DND-41 (cell line): ENCODE results near the gene PLPPR2.

Source experiments
- ATAC-seq: fragments of 200-7000 bp; cut with Tn5 transposase; 3 replicates; pipeline ENCODE4 v1.9.1; 2021; ENCODE audit warnings: low read depth; ENCODE audit not compliant: insufficient read depth
- DNase-seq: peaks from one replicate; pipeline ENCODE4 v3.0.0-alpha.2; 2020
- H2AFZ ChIP-seq: 2 replicates; pipeline ENCODE4 v1.6.0; 2012; ENCODE audit warnings: low read depth, low read length
- H3K27ac ChIP-seq: 2 replicates; pipeline ENCODE4 v1.5.1; 2012; ENCODE audit warnings: low read length, inconsistent platforms
- H3K27me3 ChIP-seq: fragments of 200-600 bp; sonication (generic); 2 replicates; pipeline ENCODE4 v1.6.0; 2012; ENCODE audit warnings: low read length, mild to moderate bottlenecking, inconsistent platforms; ENCODE audit not compliant: insufficient read depth, poor library complexity
- H3K36me3 ChIP-seq: 2 replicates; pipeline ENCODE4 v1.5.1; 2012; ENCODE audit warnings: low read length, inconsistent platforms; ENCODE audit not compliant: insufficient read depth
- H3K4me1 ChIP-seq: 2 replicates; pipeline ENCODE4 v1.5.1; 2012; ENCODE audit warnings: mild to moderate bottlenecking, low read length; ENCODE audit not compliant: insufficient read depth
- H3K4me2 ChIP-seq: 2 replicates; pipeline ENCODE4 v1.6.0; 2012; ENCODE audit warnings: mild to moderate bottlenecking, moderate library complexity, low read length, inconsistent platforms; ENCODE audit not compliant: insufficient read depth
- H3K4me3 ChIP-seq, 2 experiments: fragments of 200-600 bp in 1 of 2; shearing (Covaris generic) in 1 of 2; 2 replicates each; pipeline ENCODE4 v1.5.1; 2012 to 2016; ENCODE audit warnings: inconsistent platforms in 2 of 2, low read length in 2 of 2, mild to moderate bottlenecking in 2 of 2, low read depth in 1 of 2, moderate library complexity in 1 of 2
- H3K79me2 ChIP-seq: 2 replicates; pipeline ENCODE4 v1.6.0; 2012; ENCODE audit warnings: low read length, inconsistent platforms; ENCODE audit not compliant: insufficient read depth
- H3K9ac ChIP-seq: 2 replicates; pipeline ENCODE4 v1.6.0; 2012; ENCODE audit warnings: low read depth, mild to moderate bottlenecking, inconsistent platforms, low read length, moderate library complexity
- H3K9me3 ChIP-seq: 2 replicates; pipeline ENCODE4 v1.5.1; 2012; ENCODE audit warnings: low read length, moderate library complexity, mild to moderate bottlenecking, inconsistent platforms; ENCODE audit not compliant: insufficient read depth, severe bottlenecking
- H4K20me1 ChIP-seq: 2 replicates; pipeline ENCODE4 v1.6.0; 2012; ENCODE audit warnings: low read length; ENCODE audit not compliant: insufficient read depth
- EZH2 ChIP-seq: IDR thresholded peaks from 3 replicates; pipeline ENCODE4 v1.6.1; 2012; ENCODE audit warnings: borderline replicate concordance, low read depth, mild to moderate bottlenecking, moderate library complexity, low read length, inconsistent platforms; ENCODE audit not compliant: severe bottlenecking
- TF ChIP-seq, protein P1 (sequence below): IDR thresholded peaks from 2 replicates; pipeline ENCODE4 v1.5.1; 2012; ENCODE audit warnings: borderline replicate concordance, low read length, moderate library complexity, mild to moderate bottlenecking; ENCODE audit not compliant: poor library complexity, severe bottlenecking; ENCODE audit errors: extremely low read depth

The PLPPR2 gene

DNA sequence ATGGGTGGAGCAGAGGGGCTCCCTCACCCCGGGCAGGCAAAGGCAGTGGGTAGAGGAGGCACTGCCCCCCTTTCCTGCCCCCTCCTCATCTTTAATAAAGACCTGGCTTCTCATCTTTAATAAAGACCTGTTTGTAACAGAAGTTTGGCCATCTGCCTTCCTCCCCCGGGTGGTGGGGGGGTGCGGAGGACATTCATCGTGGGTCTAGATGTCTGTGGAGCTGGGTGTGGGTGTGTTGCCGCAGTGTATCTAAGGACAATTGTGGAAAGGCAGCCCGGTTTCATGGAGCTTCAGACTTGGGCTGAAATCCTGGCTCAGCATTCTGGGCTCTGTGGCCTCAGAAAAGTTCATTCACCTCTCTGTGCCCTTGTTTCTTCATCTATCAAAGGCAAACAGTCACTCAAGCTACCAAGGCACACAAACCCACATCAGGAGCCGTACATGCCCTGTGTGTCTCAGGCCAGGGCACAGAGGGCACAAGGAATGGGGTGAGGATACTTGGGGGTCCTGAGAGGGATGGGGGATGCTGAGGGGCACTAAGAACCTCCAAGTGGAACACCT is 10.4 kb downstream of the PLPPR2 start:
- H3K9ac ChIP-seq: no peak overlapping the region
- H4K20me1 ChIP-seq: no peaks in the 10 kb centered on the region
- H2AFZ ChIP-seq: no peak overlapping the region
- peaks cover 6% of the 10 kb centered on the region for H3K36me3 ChIP-seq
- H3K27ac ChIP-seq: no peak overlapping the region
- ATAC-seq: no peak
- H3K4me3 ChIP-seq: no peak overlapping the region
- no peaks in the 10 kb centered on the region for H3K4me1 ChIP-seq
- TF ChIP-seq EZH2: no peak
- TF ChIP-seq, protein P1, sequence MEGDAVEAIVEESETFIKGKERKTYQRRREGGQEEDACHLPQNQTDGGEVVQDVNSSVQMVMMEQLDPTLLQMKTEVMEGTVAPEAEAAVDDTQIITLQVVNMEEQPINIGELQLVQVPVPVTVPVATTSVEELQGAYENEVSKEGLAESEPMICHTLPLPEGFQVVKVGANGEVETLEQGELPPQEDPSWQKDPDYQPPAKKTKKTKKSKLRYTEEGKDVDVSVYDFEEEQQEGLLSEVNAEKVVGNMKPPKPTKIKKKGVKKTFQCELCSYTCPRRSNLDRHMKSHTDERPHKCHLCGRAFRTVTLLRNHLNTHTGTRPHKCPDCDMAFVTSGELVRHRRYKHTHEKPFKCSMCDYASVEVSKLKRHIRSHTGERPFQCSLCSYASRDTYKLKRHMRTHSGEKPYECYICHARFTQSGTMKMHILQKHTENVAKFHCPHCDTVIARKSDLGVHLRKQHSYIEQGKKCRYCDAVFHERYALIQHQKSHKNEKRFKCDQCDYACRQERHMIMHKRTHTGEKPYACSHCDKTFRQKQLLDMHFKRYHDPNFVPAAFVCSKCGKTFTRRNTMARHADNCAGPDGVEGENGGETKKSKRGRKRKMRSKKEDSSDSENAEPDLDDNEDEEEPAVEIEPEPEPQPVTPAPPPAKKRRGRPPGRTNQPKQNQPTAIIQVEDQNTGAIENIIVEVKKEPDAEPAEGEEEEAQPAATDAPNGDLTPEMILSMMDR: no peak
- no peaks in the 10 kb centered on the region for H3K27me3 ChIP-seq
- H3K79me2 ChIP-seq: no peaks in the 10 kb centered on the region
- H3K9me3 ChIP-seq: no peaks in the 10 kb centered on the region
- no peak overlapping the region for H3K4me2 ChIP-seq
- no peak for DNase-seq

GRCh38 chr19:11367528-11367927 is 12.3 kb downstream of the PLPPR2 start:
- ATAC-seq (no peak), DNase-seq (no peak)
- Histone ChIP-seq H3K9ac (no peak overlapping the region), H3K27ac (no peak overlapping the region), H3K9me3 (no peaks in the 10 kb centered on the region), H3K36me3 (peaks cover 2% of the 10 kb centered on the region), H3K4me3 (no peak overlapping the region), H3K4me1 (no peaks in the 10 kb centered on the region), H2AFZ (no peak overlapping the region), H4K20me1 (no peaks in the 10 kb centered on the region), H3K4me2 (no peak overlapping the region), H3K79me2 (no peaks in the 10 kb centered on the region), H3K27me3 (no peaks in the 10 kb centered on the region)
- TF ChIP-seq EZH2: no peak
- TF ChIP-seq, protein P1: no peak

GRCh38 chr19:11370744-11371143 is 15.5 kb downstream of the PLPPR2 start:
- Histone ChIP-seq H3K4me2 (no peak overlapping the region), H3K27ac (no peak overlapping the region), H3K4me1 (peaks cover 17% of the 10 kb centered on the region), H3K36me3 (peaks cover 4% of the 10 kb centered on the region), H3K79me2 (peaks cover 9% of the 10 kb centered on the region), H2AFZ (no peak overlapping the region), H3K9ac (no peak overlapping the region), H3K4me3 (no peak overlapping the region), H3K9me3 (no peaks in the 10 kb centered on the region), H3K27me3 (no peaks in the 10 kb centered on the region), H4K20me1 (no peaks in the 10 kb centered on the region)
- no peak for TF ChIP-seq EZH2
- TF ChIP-seq, protein P1: no peak
- DNase-seq: no peak
- no peak for ATAC-seq
